Motor neuron (in vitro differentiated cells): ENCODE results near the gene CASP2. TPM values are rescaled to one million over a fixed set of nuclear protein-coding genes. Genes with fewer than 3 reads are reported as not detected.

Experiments
- ATAC-seq, 8 experiments: fragments of 200-7000 bp; cut with Tn5 transposase; replicated peaks in 6 of 8; 2 replicates each; pipeline ENCODE4 v1.8.0; 2021; ENCODE audit warnings: mild to moderate bottlenecking in 8 of 8, moderate library complexity in 8 of 8
- H3K27ac ChIP-seq, 2 donors: fragments of 250-450 bp; sonication (Bioruptor Pico); 2 replicates each; pipeline ENCODE4 v1.9.0; 2021; ENCODE audit warnings: antibody characterized with exemption in 2 of 2, mild to moderate bottlenecking in 2 of 2, moderate library complexity in 1 of 2
- H3K4me1 ChIP-seq, 2 donors: fragments of 250-450 bp; sonication (Bioruptor Pico); replicated peaks in 1 of 2; 2 replicates each; pipeline ENCODE4 v1.6.1; 2021; ENCODE audit warnings: antibody characterized with exemption in 2 of 2, mild to moderate bottlenecking in 2 of 2, moderate library complexity in 1 of 2
- H3K4me3 ChIP-seq, 5 donors: fragments of 250-450 bp; sonication (Bioruptor Pico); 2 replicates each; pipeline ENCODE4 v1.9.0; 2021; ENCODE audit warnings: antibody characterized with exemption in 5 of 5, mild to moderate bottlenecking in 5 of 5, moderate library complexity in 4 of 5
- WGBS, 10 experiments: fragments of 450-650 bp; shearing (Covaris generic); methylation state at CpG; one replicate each; pipeline ENCODE4 v1.0.0; 2022; 5-methylcytosine and 5-hydroxymethylcytosine counted together
- in situ Hi-C, 9 experiments: fragments of 400-800 bp; cut with MboI; loops; one replicate each; pipeline ENCODE4 v1.15.0; 2021; ENCODE audit warnings: low sequenced_read_pairs in 9 of 9, low pct_unique_long_range_greater_than_20kb in 2 of 9; ENCODE audit not compliant: unreplicated experiment in 9 of 9
- total RNA-seq, 8 experiments: library from RNA; unstranded; fragments of 300-600 nt; gene quantifications; 2 replicates each; pipeline versions ENCODE4 v1.2.3 to v1.2.4, GENCODE V29; 2022

CASP2 gene
- total RNA-seq = 10 to 100 TPM; 10.5 to 26.0 (median 14.1) TPM

DNA sequence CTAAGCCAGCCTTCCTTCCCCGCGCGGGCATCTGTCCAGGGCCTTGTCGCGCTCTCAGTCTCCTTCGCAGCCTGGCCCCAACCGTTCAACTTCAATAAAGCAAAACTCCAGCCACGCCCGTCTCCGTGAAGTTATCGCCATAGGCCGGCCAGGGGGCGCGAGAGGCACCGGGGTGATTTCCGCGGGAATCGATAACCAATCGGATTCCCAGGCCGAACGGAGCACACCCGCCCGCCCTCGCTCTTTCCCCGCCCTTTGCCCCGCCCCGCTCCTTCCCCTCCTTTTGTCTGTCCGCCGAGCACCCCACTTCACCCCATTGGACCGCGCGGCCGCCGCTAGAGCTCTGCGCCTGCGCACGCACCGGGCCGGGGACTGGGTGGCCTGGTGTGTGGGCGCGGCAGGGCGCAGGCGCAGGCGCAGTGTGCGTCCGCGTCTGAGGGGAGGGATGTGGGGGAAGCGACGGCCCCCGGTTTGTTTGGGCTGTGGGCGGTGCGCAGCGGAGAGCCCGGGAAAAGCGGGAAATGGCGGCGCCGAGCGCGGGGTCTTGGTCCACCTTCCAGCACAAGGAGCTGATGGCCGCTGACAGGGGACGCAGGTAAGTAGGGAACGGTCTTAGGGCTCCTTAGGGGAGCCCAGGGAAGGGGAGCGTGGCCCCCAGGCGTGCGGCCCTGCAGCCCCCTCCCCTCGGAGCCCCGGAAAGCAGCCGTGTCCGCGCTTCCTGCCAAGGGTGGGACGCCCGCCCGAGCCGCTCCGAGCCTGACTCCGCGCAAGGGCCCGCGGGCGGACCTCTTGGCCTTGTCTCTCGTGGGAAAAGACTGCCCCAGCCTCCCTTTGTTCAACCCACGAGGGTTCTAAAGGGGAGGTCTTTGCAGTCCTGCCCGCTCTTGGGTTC lies at the start of gene CASP2:
Gene CASP2, plus strand, starts transcription at position 417 of the 892 bp plus-strand sequence. Its CDS starts 105 bp downstream, at position 522.
- in situ Hi-C loops = loop anchor here in 1 of 9 experiments (25.0 kb wide), 1 partner anchor 99 kb away; the partner anchor contains the start of gene ZYX
- Histone ChIP-seq H3K4me3 (peak within 1 kb of the TSS; percentile 72 to 87 (median 76)), H3K4me1 (peaks cover 27% of the 10 kb centered on the region in 2 donors), H3K27ac (peak within 1 kb of the TSS; percentile 84 to 91)
- peak; percentile 89 to 98 (median 96) for ATAC-seq
- WGBS, 10 experiments = 0 to 63% (median 2%) methylated on average over 1 to 23 of the region's 84 CpGs; no CpG with 5 or more reads in 4 of the 10 experiments

- in situ Hi-C loops = loop anchor here in 2 of 9 experiments (25.0 kb wide), 1 partner anchor 172 kb away; the partner anchor contains the start of gene EPHA1 (in 2 of the 2)
- H3K27ac ChIP-seq = no peak overlapping the region
- peaks cover 16 to 18% of the 10 kb centered on the region in 2 donors for H3K4me1 ChIP-seq
- no peak overlapping the region for H3K4me3 ChIP-seq
- no peak for ATAC-seq
Observed at GRCh38 chr7:143239813-143240212, 48.3 kb upstream of the CASP2 start.

DNA sequence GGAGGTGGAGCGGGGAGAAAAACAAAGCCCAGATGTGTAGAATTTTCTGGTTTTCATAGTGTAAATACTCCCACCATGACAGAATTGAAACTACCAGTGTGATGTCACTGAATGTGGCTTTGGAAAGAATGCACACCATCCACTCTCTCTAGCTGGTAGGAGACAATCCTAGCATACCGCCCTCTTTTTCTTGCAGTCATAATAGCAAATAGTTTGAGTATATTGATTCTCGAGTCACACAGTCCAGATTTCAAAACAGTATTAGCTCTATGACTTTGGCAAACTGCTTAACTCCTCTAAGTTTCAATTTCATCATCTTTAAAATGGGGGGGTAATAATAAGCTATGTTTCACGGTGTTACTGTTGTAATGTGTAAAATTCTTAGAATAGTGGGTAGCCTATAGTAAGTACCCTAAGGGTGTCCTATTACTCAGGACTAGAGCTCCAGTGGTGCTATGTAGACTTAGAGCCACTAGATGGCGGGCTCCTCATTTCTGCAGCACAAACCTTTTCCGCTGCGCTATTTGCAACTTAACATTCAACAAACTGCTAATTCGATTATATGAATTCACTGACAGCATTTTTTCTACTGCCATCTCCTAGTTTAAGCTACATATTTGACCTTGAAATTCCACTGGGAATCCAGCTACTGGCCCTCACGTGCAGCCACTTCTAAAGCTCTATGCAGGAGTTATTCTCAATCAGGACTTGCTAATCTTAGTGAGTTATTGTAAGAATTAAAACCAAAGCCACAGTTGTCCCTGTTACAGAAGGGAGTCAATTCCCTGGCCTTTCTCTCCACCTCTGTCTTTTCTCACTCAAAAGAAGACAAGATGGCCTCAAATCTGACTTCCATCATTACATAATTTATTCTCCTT lies 47.6 kb upstream of the CASP2 start:
- H3K27ac ChIP-seq = no peak overlapping the region
- 0 to 90% (median 13%) methylated on average over 2 to 9 of the region's 9 CpGs; no CpG with 5 or more reads in 1 of the 10 experiments for WGBS, 10 experiments
- H3K4me3 ChIP-seq = no peak overlapping the region
- H3K4me1 ChIP-seq = peaks cover 16 to 18% of the 10 kb centered on the region in 2 donors
- ATAC-seq = peak; percentile 81 to 98 (median 88)
- in situ Hi-C loops = loop anchor here in 2 of 9 experiments (25.0 kb wide), 1 partner anchor 172 kb away; the partner anchor contains the start of gene EPHA1 (in 2 of the 2)

DNA sequence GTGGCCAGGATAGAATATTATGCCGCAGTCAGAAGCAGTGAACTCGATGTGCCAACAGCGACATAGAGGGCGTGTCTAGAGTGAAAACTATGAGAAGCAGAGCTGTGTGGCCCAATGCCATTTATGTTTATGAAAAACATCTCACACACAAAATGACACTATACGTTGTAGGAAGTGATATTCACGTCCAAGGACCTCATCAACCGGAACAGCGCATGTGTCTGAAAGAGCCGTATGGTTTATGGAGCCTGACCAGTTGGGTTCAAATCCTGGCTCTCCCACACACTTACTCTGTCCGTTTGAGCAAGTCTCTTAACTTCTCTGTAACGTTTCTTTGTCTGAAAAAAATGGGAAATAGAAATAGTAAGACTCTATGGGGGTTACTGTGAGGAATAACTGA lies 45.8 kb upstream of the CASP2 start:
- Histone ChIP-seq H3K27ac (no peak overlapping the region), H3K4me1 (peaks cover 16 to 18% of the 10 kb centered on the region in 2 donors), H3K4me3 (no peak overlapping the region)
- no peak for ATAC-seq
- WGBS, 10 experiments = 0 to 93% (median 83%) methylated on average over 2 to 11 of the region's 11 CpGs; no CpG with 5 or more reads in 1 of the 10 experiments
- in situ Hi-C loops = loop anchor here in 2 of 9 experiments (25.0 kb wide), 1 partner anchor 170 kb away; the partner anchor contains the start of gene EPHA1 (in 2 of the 2)

GRCh38 chr7:143243111-143243510 lies 45.0 kb upstream of the CASP2 start:
- H3K4me3 ChIP-seq = no peak overlapping the region
- H3K27ac ChIP-seq = no peak overlapping the region
- peak in 4 of 8 experiments; percentile 16 to 37 (median 25) for ATAC-seq
- 14 to 92% (median 43%) methylated on average over 3 to 7 of the region's 7 CpGs; no CpG with 5 or more reads in 2 of the 10 experiments for WGBS, 10 experiments
- peaks cover 16 to 18% of the 10 kb centered on the region in 2 donors for H3K4me1 ChIP-seq
- in situ Hi-C loops = loop anchor here in 2 of 9 experiments (25.0 kb wide), 1 partner anchor 169 kb away; the partner anchor contains the start of gene EPHA1 (in 2 of the 2)

GRCh38 chr7:143243614-143244013 lies 44.5 kb upstream of the CASP2 start:
- 0 to 62% (median 6%) methylated on average over 1 to 3 of the region's 3 CpGs; no CpG with 5 or more reads in 2 of the 10 experiments for WGBS, 10 experiments
- in situ Hi-C loops = loop anchor here in 2 of 9 experiments (25.0 kb wide), 1 partner anchor 169 kb away; the partner anchor contains the start of gene EPHA1 (in 2 of the 2)
- H3K4me3 ChIP-seq = no peak overlapping the region
- no peak overlapping the region for H3K27ac ChIP-seq
- H3K4me1 ChIP-seq = peaks cover 16 to 18% of the 10 kb centered on the region in 2 donors
- peak in 5 of 8 experiments; percentile 61 to 83 (median 77) for ATAC-seq

- ATAC-seq = no peak
- H3K4me3 ChIP-seq = no peak overlapping the region
- H3K27ac ChIP-seq = no peak overlapping the region
- in situ Hi-C loops = loop anchor here in 2 of 9 experiments (25.0 kb wide), 1 partner anchor 168 kb away; the partner anchor contains the start of gene EPHA1 (in 2 of the 2)
- H3K4me1 ChIP-seq = peaks cover 16 to 18% of the 10 kb centered on the region in 2 donors
- 0 to 60% (median 18%) methylated on average over 1 of the region's 1 CpG; no CpG with 5 or more reads in 6 of the 10 experiments for WGBS, 10 experiments
Observed at GRCh38 chr7:143244321-143244720, 43.8 kb upstream of the CASP2 start.

- WGBS, 10 experiments = 13 to 100% (median 79%) methylated on average over 1 to 3 of the region's 3 CpGs
- ATAC-seq = no peak
- peaks cover 16 to 18% of the 10 kb centered on the region in 2 donors for H3K4me1 ChIP-seq
- in situ Hi-C loops = loop anchor here in 2 of 9 experiments (25.0 kb wide), 1 partner anchor 167 kb away; the partner anchor contains the start of gene EPHA1 (in 2 of the 2)
- H3K4me3 ChIP-seq = no peak overlapping the region
- H3K27ac ChIP-seq = no peak overlapping the region
Observed at GRCh38 chr7:143245123-143245522, 43.0 kb upstream of the CASP2 start.

DNA sequence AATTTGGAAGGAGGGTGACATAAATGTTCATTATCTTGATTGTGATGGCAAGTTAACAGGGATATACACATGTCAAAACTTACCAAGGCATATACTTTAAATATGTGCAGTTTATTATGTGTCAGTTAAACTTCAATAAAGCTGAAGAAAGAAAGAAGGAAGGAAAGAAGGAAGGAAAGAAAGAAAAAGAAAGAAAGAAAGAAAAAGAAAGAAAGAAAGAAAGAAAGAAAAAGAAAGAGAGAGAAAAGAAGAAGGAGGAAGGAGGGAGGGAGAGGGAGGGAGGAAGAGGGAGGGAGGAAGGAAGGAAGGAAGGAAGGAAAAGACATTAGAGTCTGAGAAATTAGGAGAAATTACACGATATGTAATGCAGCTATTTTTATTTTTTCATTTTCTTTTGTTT lies 40.8 kb upstream of the CASP2 start:
- in situ Hi-C loops = loop anchor here in 2 of 9 experiments (25.0 kb wide), 1 partner anchor 165 kb away; the partner anchor contains the start of gene EPHA1 (in 2 of the 2)
- ATAC-seq = no peak
- 30 to 100% (median 57%) methylated on average over 1 of the region's 1 CpG; no CpG with 5 or more reads in 3 of the 10 experiments for WGBS, 10 experiments
- Histone ChIP-seq H3K27ac (no peak overlapping the region), H3K4me1 (peaks cover 13 to 15% of the 10 kb centered on the region in 2 donors), H3K4me3 (no peak overlapping the region)

GRCh38 chr7:143248761-143249354 lies 39.3 kb upstream of the CASP2 start:
- peaks cover 3 to 5% of the 10 kb centered on the region in 2 donors for H3K4me1 ChIP-seq
- no peak overlapping the region for H3K4me3 ChIP-seq
- no peak overlapping the region for H3K27ac ChIP-seq
- peak in 2 of 8 experiments; percentile 99 for ATAC-seq
- in situ Hi-C loops = loop anchor here in 2 of 9 experiments (25.0 kb wide), 1 partner anchor 163 kb away; the partner anchor contains the start of gene EPHA1 (in 2 of the 2)
- 11 to 100% (median 73%) methylated on average over 1 to 2 of the region's 2 CpGs; no CpG with 5 or more reads in 4 of the 10 experiments for WGBS, 10 experiments

- ATAC-seq = no peak
- no peak overlapping the region for H3K4me3 ChIP-seq
- H3K4me1 ChIP-seq = no peaks in the 10 kb centered on the region
- H3K27ac ChIP-seq = no peak overlapping the region
- in situ Hi-C loops = no loop called here
Observed at GRCh38 chr7:143250199-143250598, 38.0 kb upstream of the CASP2 start.

GRCh38 chr7:143250822-143251221 lies 37.3 kb upstream of the CASP2 start:
- 62 to 100% (median 89%) methylated on average over 1 of the region's 1 CpG; no CpG with 5 or more reads in 1 of the 10 experiments for WGBS, 10 experiments
- H3K4me3 ChIP-seq = no peak overlapping the region
- no peak for ATAC-seq
- no peaks in the 10 kb centered on the region for H3K4me1 ChIP-seq
- in situ Hi-C loops = no loop called here
- no peak overlapping the region for H3K27ac ChIP-seq
